Osteoblast (primary cell): Measurements from ENCODE around the gene TENM4. TPM values are rescaled to one million over a fixed set of nuclear protein-coding genes. Genes with fewer than 3 reads are reported as not detected.

Source experiments
- DNase-seq: peaks from one replicate; pipeline ENCODE4 v3.0.0; 2011; ENCODE audit warnings: low spot score, mixed read lengths; ENCODE audit not compliant: insufficient read length; ENCODE audit errors: missing footprints
- H2AFZ ChIP-seq: 2 replicates; pipeline ENCODE4 v1.6.0; 2011; ENCODE audit warnings: mild to moderate bottlenecking, low read length
- H3K27ac ChIP-seq: 2 replicates; pipeline ENCODE4 v1.5.1; 2011; ENCODE audit warnings: mild to moderate bottlenecking, low read depth, low read length, moderate library complexity
- H3K27me3 ChIP-seq: 2 replicates; pipeline ENCODE4 v1.6.0; 2012; ENCODE audit warnings: mild to moderate bottlenecking, control low read depth, inconsistent platforms, low read length, moderate library complexity; ENCODE audit not compliant: insufficient read depth
- H3K36me3 ChIP-seq: 2 replicates; pipeline ENCODE4 v1.5.1; 2011; ENCODE audit warnings: mild to moderate bottlenecking, low read length, control low read depth, moderate library complexity; ENCODE audit not compliant: insufficient read depth
- H3K4me1 ChIP-seq: 2 replicates; pipeline ENCODE4 v1.5.1; 2011; ENCODE audit warnings: mild to moderate bottlenecking, low read length, control low read depth, moderate library complexity; ENCODE audit not compliant: insufficient read depth
- H3K4me2 ChIP-seq: 2 replicates; pipeline ENCODE4 v1.6.0; 2011; ENCODE audit warnings: mild to moderate bottlenecking, low read length; ENCODE audit not compliant: insufficient read depth
- H3K4me3 ChIP-seq: fragments of 200-600 bp; sonication (generic); 3 replicates; pipeline ENCODE4 v1.5.1; 2012; ENCODE audit warnings: mild to moderate bottlenecking, low read length, inconsistent platforms; ENCODE audit not compliant: insufficient read depth
- H3K79me2 ChIP-seq: 2 replicates; pipeline ENCODE4 v1.6.0; 2012; ENCODE audit warnings: mild to moderate bottlenecking, low read length, control low read depth, inconsistent platforms; ENCODE audit not compliant: insufficient read depth
- H3K9me3 ChIP-seq: 2 replicates; pipeline ENCODE4 v1.5.1; 2011; ENCODE audit warnings: low read depth, low read length, control low read depth
- H4K20me1 ChIP-seq: 2 replicates; pipeline ENCODE4 v1.6.0; 2012; ENCODE audit warnings: mild to moderate bottlenecking, low read length, control low read depth; ENCODE audit not compliant: insufficient read depth
- CTCF ChIP-seq: IDR thresholded peaks from 2 replicates; pipeline ENCODE4 v1.5.1; 2011; ENCODE audit warnings: mild to moderate bottlenecking, low read depth, low read length, moderate library complexity; ENCODE audit errors: extremely low read depth
- small RNA-seq: library from RNA; depleted of rRNA; stranded (forward); fragments of <200 nt; gene quantifications from one replicate; pipeline ENCODE3, GENCODE V24; 2012
- total RNA-seq: library from RNA; depleted of rRNA; stranded (reverse); fragments of >200 nt; gene quantifications from 2 replicates; pipeline ENCODE4 v1.2.3, GENCODE V29; 2012

Gene TENM4
- total RNA-seq, 1 donor = 63.3 TPM

- TF ChIP-seq CTCF = no peak
- Histone ChIP-seq H3K27me3 (peaks cover 4% of the 10 kb centered on the region), H3K27ac (no peak overlapping the region), H2AFZ (no peak overlapping the region), H3K79me2 (no peaks in the 10 kb centered on the region), H3K4me2 (no peak overlapping the region), H3K4me3 (no peak overlapping the region), H3K36me3 (no peaks in the 10 kb centered on the region), H3K9me3 (no peaks in the 10 kb centered on the region), H4K20me1 (no peaks in the 10 kb centered on the region), H3K4me1 (no peaks in the 10 kb centered on the region)
- DNase-seq = peak; percentile 30
These were observed 833.1 kb downstream of the TENM4 start for GRCh38 chr11:78607696-78608095.

- DNase-seq = no peak
- H3K36me3 ChIP-seq = no peaks in the 10 kb centered on the region
- H4K20me1 ChIP-seq = no peaks in the 10 kb centered on the region
- TF ChIP-seq CTCF = no peak
- peaks cover 5% of the 10 kb centered on the region for H3K27me3 ChIP-seq
- H3K4me2 ChIP-seq = no peak overlapping the region
- H3K79me2 ChIP-seq = no peaks in the 10 kb centered on the region
- H3K4me1 ChIP-seq = no peaks in the 10 kb centered on the region
- no peaks in the 10 kb centered on the region for H3K9me3 ChIP-seq
- no peak overlapping the region for H3K4me3 ChIP-seq
- no peak overlapping the region for H3K27ac ChIP-seq
- H2AFZ ChIP-seq = no peak overlapping the region
These were observed 834.2 kb downstream of the TENM4 start for GRCh38 chr11:78606667-78607066.

GRCh38 chr11:78605296-78605695 is 835.5 kb downstream of the TENM4 start:
- Histone ChIP-seq H3K4me2 (peak overlapping the region; percentile 59), H3K79me2 (no peaks in the 10 kb centered on the region), H4K20me1 (no peaks in the 10 kb centered on the region), H3K27ac (no peak overlapping the region), H3K27me3 (peaks cover 5% of the 10 kb centered on the region), H3K4me1 (no peaks in the 10 kb centered on the region), H3K4me3 (peak overlapping the region; percentile 65), H3K36me3 (no peaks in the 10 kb centered on the region), H3K9me3 (no peaks in the 10 kb centered on the region), H2AFZ (peak overlapping the region; percentile 82)
- TF ChIP-seq CTCF = no peak
- no peak for DNase-seq

GRCh38 chr11:78603792-78604191 is 837.0 kb downstream of the TENM4 start:
- Histone ChIP-seq H3K9me3 (no peaks in the 10 kb centered on the region), H3K79me2 (no peaks in the 10 kb centered on the region)
- no peak for DNase-seq

More at GRCh38 chr11:78603792-78604191, 837.0 kb downstream of the TENM4 start:
- Histone ChIP-seq H2AFZ (no peak overlapping the region), H4K20me1 (no peaks in the 10 kb centered on the region), H3K4me1 (no peaks in the 10 kb centered on the region), H3K4me2 (no peak overlapping the region), H3K27ac (no peak overlapping the region), H3K4me3 (no peak overlapping the region), H3K36me3 (no peaks in the 10 kb centered on the region), H3K27me3 (peaks cover 5% of the 10 kb centered on the region)
- no peak for TF ChIP-seq CTCF

Small RNAs within 50 kb of the gene (small RNA-seq; reads per million reads assigned to genes)
- gene MIR5579 (2.4 reads per million, percentile 71 among the genes with 10 or more reads in this experiment), gene MIR708 (1,242 reads per million, percentile 99 among the genes with 10 or more reads in this experiment)
